K562 (cell line): ENCODE data around the gene CEP95. TPM values are rescaled to one million over a fixed set of nuclear protein-coding genes. Genes with fewer than 3 reads are reported as not detected.

Source experiments
- BCOR ChIP-seq: fragments of 450-650 bp; IDR thresholded peaks from 2 replicates; pipeline ENCODE4 v1.6.1; 2016
- CBX2 ChIP-seq: fragments of 200-600 bp; sonication (generic); IDR thresholded peaks from one replicate; pipeline ENCODE4 v1.6.1; 2012; ENCODE audit warnings: mild to moderate bottlenecking, low read length, inconsistent platforms; ENCODE audit not compliant: insufficient read depth, poor library complexity, severe bottlenecking
- EP300 ChIP-seq: IDR thresholded peaks from 2 replicates; pipeline ENCODE4 v1.6.1; 2012; ENCODE audit warnings: low read length, improper control_type of control experiment
- FOXJ2 ChIP-seq: fragments of 200-800 bp; sonication (Bioruptor generic); IDR thresholded peaks from 2 replicates; pipeline ENCODE4 v1.6.1; 2016; ENCODE audit warnings: missing genetic modification characterization, missing compliant biosample characterization
- FOXK1 ChIP-seq: sonication (generic); formaldehyde crosslinking; IDR thresholded peaks from 2 replicates; pipeline ENCODE4 v1.8.0; 2022; ENCODE audit warnings: missing genetic modification reagents, mild to moderate bottlenecking, borderline replicate concordance
- HBP1 ChIP-seq: fragments of 450-650 bp; formaldehyde crosslinking; IDR thresholded peaks from 2 replicates; pipeline ENCODE4 v1.4.0; 2022; ENCODE audit warnings: missing genetic modification characterization
- HDGF ChIP-seq: fragments of 450-650 bp; IDR thresholded peaks from 2 replicates; pipeline ENCODE4 v1.6.1; 2016
- HNRNPL ChIP-seq: fragments of 200-400 bp; formaldehyde crosslinking; IDR thresholded peaks from 2 replicates; pipeline ENCODE4 v1.6.1; 2017; ENCODE audit warnings: low read depth, mild to moderate bottlenecking, low read length
- ID3 ChIP-seq, 2 experiments: fragments of 250-450 bp in 1 of 2; fragments of 450-650 bp in 1 of 2; sonication (Bioruptor Pico) in 1 of 2; IDR thresholded peaks; 2 replicates each; pipeline versions ENCODE4 v1.6.1 to v1.8.0; 2016 to 2021; ENCODE audit warnings: mild to moderate bottlenecking in 2 of 2, moderate library complexity in 2 of 2, missing compliant biosample characterization in 1 of 2, missing genetic modification characterization in 1 of 2
- KLF16 ChIP-seq: IDR thresholded peaks from 2 replicates; pipeline ENCODE4 v1.6.1; 2016; ENCODE audit warnings: antibody characterized with exemption
- MCM7 ChIP-seq, 2 experiments: fragments of 450-650 bp; IDR thresholded peaks; 2 replicates each; pipeline ENCODE4 v1.6.1; 2016 to 2018
- MEF2A ChIP-seq: IDR thresholded peaks from 2 replicates; pipeline ENCODE4 v1.6.1; 2011; ENCODE audit warnings: low read depth, mild to moderate bottlenecking, low read length, moderate library complexity; ENCODE audit not compliant: control insufficient read depth
- MTF1 ChIP-seq: fragments of 250-450 bp; sonication (Bioruptor Pico); IDR thresholded peaks from 2 replicates; pipeline ENCODE4 v1.9.0; 2021; ENCODE audit warnings: moderate library complexity, mild to moderate bottlenecking, inconsistent platforms, borderline replicate concordance
- NCOA1 ChIP-seq: fragments of 450-650 bp; IDR thresholded peaks from 2 replicates; pipeline ENCODE4 v1.6.1; 2016; ENCODE audit warnings: low read depth
- NFYB ChIP-seq: IDR thresholded peaks from 2 replicates; pipeline ENCODE4 v1.6.1; 2011; ENCODE audit warnings: mild to moderate bottlenecking, moderate library complexity; ENCODE audit not compliant: insufficient read length; ENCODE audit errors: extremely low read depth
- OTX1 ChIP-seq: fragments of 450-650 bp; formaldehyde crosslinking; IDR thresholded peaks from 2 replicates; pipeline ENCODE4 v1.4.0; 2022; ENCODE audit warnings: mild to moderate bottlenecking
- PKNOX1 ChIP-seq: fragments of 450-650 bp; IDR thresholded peaks from 2 replicates; pipeline ENCODE4 v1.6.1; 2016
- PML ChIP-seq: IDR thresholded peaks from 2 replicates; pipeline ENCODE4 v1.6.1; 2012; ENCODE audit warnings: low read length, inconsistent platforms
- PTBP1 ChIP-seq: fragments of 200-400 bp; formaldehyde crosslinking; IDR thresholded peaks from 2 replicates; pipeline ENCODE4 v1.6.1; 2017; ENCODE audit warnings: low read depth, low read length
- PTTG1 ChIP-seq: fragments of 450-650 bp; IDR thresholded peaks from 2 replicates; pipeline ENCODE4 v1.6.1; 2016; ENCODE audit warnings: low read depth, mild to moderate bottlenecking, missing genetic modification characterization, missing compliant biosample characterization
- SOX6 ChIP-seq: fragments of 450-650 bp; IDR thresholded peaks from 2 replicates; pipeline ENCODE4 v1.6.1; 2014; ENCODE audit warnings: mild to moderate bottlenecking
- SP2 ChIP-seq: IDR thresholded peaks from 2 replicates; pipeline ENCODE4 v1.6.1; 2011; ENCODE audit warnings: mild to moderate bottlenecking, low read depth, low read length, moderate library complexity; ENCODE audit not compliant: poor library complexity, severe bottlenecking; ENCODE audit errors: extremely low read depth
- TEAD2 ChIP-seq: fragments of 450-650 bp; IDR thresholded peaks from 2 replicates; pipeline ENCODE4 v1.6.1; 2016; ENCODE audit warnings: missing genetic modification characterization, control low read depth, missing compliant biosample characterization
- ZBTB43 ChIP-seq: sonication (generic); formaldehyde crosslinking; IDR thresholded peaks from 2 replicates; pipeline ENCODE4 v1.8.0; 2023; ENCODE audit warnings: mild to moderate bottlenecking, missing genetic modification reagents
- ZKSCAN1 ChIP-seq: fragments of 150-350 bp; IDR thresholded peaks from 2 replicates; pipeline ENCODE4 v1.6.1; 2016; ENCODE audit warnings: low read depth, low read length
- ZNF175 ChIP-seq: fragments of 200-800 bp; sonication (Bioruptor generic); IDR thresholded peaks from 2 replicates; pipeline ENCODE4 v1.6.1; 2016; ENCODE audit warnings: low read depth, mild to moderate bottlenecking, missing genetic modification characterization, missing compliant biosample characterization
- ZNF707 ChIP-seq: fragments of 250-450 bp; sonication (Bioruptor Pico); conservative IDR thresholded peaks from 2 replicates; pipeline ENCODE4 v1.8.0; 2022; ENCODE audit warnings: inconsistent platforms, mild to moderate bottlenecking, moderate library complexity
- ZNF785 ChIP-seq: fragments of 250-450 bp; sonication (Bioruptor Pico); IDR thresholded peaks from 2 replicates; pipeline ENCODE4 v1.4.0; 2020; ENCODE audit warnings: mild to moderate bottlenecking
- polyA plus RNA-seq, 8 experiments: library from polyadenylated mRNA; depleted of rRNA in 4 of 8; stranded (reverse) in 5 of 8; unstranded in 3 of 8; fragments of >200 nt; fragmentation: Nextera tagmentation in 2 of 8; fragmentation: Illumina TruSeq in 1 of 8; extraction: Ambion mirVana in 2 of 8; extraction: Trizol in 1 of 8; gene quantifications; 2 replicates each; pipeline versions ENCODE4 v1.2.1 to v1.2.3, GENCODE V29; 2011 to 2014; ENCODE audit warnings: inconsistent platforms in 1 of 8, missing spikeins in 1 of 8
- total RNA-seq, 7 experiments: library from RNA; depleted of rRNA in 6 of 7; stranded (reverse); fragments of >200 nt in 6 of 7; fragmentation: Illumina TruSeq in 2 of 7; extraction: Trizol in 2 of 7; gene quantifications; 2 replicates each; pipeline versions ENCODE4 v1.2.1 to v1.2.3, GENCODE V29; 2011 to 2021; ENCODE audit warnings: low replicate concordance in 1 of 7

The CEP95 gene
- total and polyA plus RNA-seq, 9 of the 15 experiments (the other 6 are each of a cell fraction or from before 2014, with no cell fraction given): 26.7 to 80.7 (median 56.9) TPM

GRCh38 chr17:64533784-64534183, 27.0 kb downstream of the CEP95 start (continued):
- TF ChIP-seq MTF1 (CRISPR knock-in tag): no peak
- TF ChIP-seq HDGF: no peak
- no peak for TF ChIP-seq HBP1 (CRISPR knock-in tag)
- TF ChIP-seq ID3 (CRISPR knock-in tag; IDR thresholded peaks at IDR 0.05): no peak
- TF ChIP-seq ID3 (tag; IDR thresholded peaks at IDR 0.05): 0 out of 2 replicates have a peak, but pooled peaks have one; percentile 21
- TF ChIP-seq SP2: no peak
- no peak for TF ChIP-seq NFYB
- TF ChIP-seq PKNOX1: no peak
- no peak for TF ChIP-seq ZNF785 (CRISPR knock-in tag)
- TF ChIP-seq PML: peak; percentile 71
- TF ChIP-seq BCOR: no peak
- no peak for TF ChIP-seq ZNF175 (CRISPR knock-in tag)
- no peak for TF ChIP-seq FOXK1
- TF ChIP-seq OTX1 (CRISPR knock-in tag): no peak
- TF ChIP-seq FOXJ2 (tag): no peak
- no peak for TF ChIP-seq PTTG1 (tag)
- TF ChIP-seq KLF16: peak; percentile 52; the same call in 1 of the 2 replicates
- TF ChIP-seq TEAD2: no peak
- no peak for TF ChIP-seq PTBP1
- TF ChIP-seq HNRNPL: no peak
- peak; percentile 21; the same call in 1 of the 2 replicates for TF ChIP-seq NCOA1
- no peak for TF ChIP-seq CBX2
- no peak for TF ChIP-seq ZKSCAN1
- TF ChIP-seq EP300: peak; percentile 38; the same call in 1 of the 2 replicates
- no peak for TF ChIP-seq ZBTB43 (CRISPR knock-in tag)
- no peak for TF ChIP-seq MEF2A
- no peak for TF ChIP-seq ZNF707 (CRISPR knock-in tag)
- peak; percentile 70; the same call in 1 of the 2 replicates for TF ChIP-seq SOX6
- no peak for TF ChIP-seq MCM7 (IDR thresholded peaks at IDR 0.05)
